GM21367 (cell line): ENCODE data around the gene ZNF548.
"Not testable (repeated sequence)": the region's sequence is repeated elsewhere in the genome, so short reads cannot be mapped to it uniquely, and the experiment has no call there.

ENCODE experiments used
- ATAC-seq: cut with Tn5 transposase; IDR thresholded peaks from one replicate; pipeline ENCODE4 v1.9.1; 2021; ENCODE audit not compliant: unreplicated experiment

Gene ZNF548

DNA sequence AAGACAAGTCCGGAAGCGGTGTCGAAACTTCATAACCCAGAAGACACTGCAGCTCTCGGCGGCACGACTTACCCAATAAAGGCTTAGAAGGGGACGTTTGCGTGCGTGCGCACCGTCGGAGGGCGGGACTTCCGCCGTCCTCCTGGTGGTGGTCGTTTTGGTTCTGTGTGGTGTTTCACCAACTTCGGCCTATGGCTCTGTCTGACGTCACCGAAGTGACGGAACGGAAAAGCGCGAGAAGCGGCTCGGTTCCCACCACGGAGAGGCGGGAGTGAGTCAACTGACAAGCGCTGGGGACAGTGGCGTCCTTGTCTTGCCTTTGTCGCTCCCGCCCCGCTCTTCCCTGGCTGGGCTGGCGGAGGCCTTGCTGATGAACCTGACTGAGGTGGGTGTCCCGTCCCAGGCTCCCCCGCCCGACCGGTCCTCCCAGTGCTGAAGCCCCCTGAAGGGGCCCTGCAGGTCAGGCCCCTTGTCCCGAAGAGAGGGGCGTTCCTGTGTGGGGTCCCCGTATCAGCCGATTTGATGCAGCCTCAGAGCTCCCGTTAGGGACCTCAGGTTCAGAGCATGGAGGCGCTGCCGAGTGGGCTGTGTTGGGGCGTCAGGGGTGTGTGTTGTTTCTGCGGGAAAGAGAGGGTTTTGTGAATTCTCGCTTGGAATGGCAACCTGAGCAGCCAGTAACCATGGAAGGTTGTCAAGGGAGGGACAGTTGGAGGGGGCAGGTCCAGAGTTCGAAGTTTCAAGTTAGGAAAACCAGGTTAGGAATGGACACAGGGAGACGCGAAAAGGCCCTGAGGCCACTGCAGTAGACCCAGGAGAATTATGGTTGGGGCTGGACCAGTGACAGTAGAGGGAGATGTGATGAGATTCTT is at the start of gene ZNF548:
Gene ZNF548 (plus strand): TSS at position 125 of the 869 bp plus-strand sequence. CDS start 246 bp downstream, at position 371.
- peak; percentile 95 for ATAC-seq

DNA sequence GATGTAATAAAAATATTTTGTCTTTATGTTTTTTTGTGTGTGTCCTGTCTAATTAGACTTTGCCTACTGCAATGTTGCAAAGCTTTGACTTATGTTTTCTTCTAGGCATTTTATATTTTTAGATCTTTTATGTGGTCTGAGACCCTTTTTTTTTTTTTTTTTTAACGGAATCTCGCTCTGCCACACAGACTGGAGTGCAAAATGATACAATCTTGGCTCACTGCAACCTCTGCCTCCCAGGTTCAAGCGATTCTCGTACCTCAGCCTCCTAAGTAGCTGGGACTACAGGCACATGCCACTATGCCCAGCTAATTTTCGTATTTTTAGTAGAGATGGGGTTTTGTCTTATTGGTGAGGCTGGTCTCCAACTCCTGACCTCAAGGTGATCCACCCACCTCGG is 47.1 kb upstream of the ZNF548 start:
- no peak for ATAC-seq

DNA sequence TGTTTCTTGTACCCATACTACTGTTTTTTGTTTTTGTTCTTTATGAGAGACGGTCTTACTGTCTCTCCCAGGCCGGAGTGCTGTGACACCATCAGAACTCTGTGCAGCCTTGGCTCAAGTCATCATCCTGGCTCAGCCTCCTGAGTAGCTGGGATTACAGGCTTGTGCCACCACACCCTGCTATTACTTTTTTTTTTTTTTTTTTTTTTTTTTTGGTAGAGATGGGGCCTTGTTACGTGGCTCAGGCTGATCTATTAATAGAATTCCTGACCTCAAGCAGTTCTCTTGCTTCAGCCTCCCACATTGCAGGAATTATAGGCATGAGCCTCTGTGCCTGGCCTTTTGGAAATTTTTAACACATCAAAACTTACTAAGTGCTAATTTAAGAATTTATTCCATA is 41.5 kb upstream of the ZNF548 start:
- no peak for ATAC-seq

DNA sequence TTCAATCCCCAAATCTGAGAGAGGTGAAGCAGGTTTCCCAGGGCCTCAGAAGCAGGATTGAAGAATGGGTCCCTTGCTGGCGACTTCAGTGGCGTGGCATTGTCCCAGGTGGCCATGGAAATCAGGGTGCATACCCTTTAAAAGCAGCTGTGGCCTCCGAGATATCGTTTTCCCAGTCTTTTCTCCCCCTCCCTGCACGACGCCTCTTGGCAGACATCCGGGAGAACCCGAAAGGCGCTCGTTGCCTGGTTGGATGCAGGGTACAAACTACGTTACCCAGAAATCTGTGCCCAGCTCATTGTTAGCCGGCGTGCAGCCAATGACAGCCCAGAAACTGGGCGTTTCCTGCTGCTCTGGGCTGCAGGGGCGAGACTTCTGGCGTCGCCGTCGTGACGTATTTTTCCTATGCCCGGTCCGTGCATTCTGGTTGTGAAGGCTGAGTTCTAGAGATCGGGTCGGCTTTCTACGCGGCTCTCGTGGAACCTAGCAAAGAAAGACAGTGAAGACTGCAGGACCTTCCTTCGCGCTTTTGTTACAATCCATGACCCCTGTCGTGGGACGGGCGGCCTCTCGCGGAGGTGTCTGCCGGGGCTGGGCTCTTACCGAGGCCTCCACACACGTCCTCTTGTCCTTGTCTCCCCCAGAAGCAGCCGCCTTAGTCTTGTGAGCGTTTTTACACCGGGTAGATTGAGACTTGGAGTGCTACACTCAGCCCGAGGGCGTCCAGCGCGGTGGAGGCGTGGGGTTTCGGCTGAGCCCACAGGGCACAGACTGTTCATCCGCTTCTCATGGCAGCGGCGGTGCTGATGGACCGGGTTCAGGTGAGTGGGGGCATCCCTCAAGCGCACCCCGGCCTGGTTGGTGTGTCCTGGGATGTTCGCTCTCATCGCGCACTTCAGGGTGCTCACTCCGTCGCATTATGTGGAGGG is 38.5 kb upstream of the ZNF548 start, which contains the start of gene ZNF304:
Gene ZNF304 (plus strand): TSS at position 395 of the 929 bp plus-strand sequence. CDS start 394 bp downstream, at position 789.
- ATAC-seq: peak; percentile 92

DNA sequence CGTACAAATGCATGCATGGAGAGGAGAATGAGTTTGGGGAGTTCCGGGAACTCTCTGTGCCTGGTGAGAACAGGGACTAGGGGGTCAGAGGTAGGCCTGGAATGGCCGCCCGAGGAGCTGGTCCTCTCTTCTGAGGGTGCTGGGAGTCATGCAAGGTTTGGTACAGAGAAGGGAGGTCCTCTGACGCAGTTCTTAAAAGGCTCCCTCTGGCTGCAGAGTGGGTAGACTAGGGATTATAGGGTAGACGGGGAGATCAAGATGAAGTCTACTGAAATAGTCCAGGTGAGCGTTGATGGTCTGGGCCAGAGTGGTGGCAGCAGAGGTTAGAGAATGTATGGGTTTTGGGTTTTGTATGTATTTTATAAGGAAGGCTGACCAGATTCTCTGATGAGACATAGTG is 37.8 kb upstream of the ZNF548 start:
- no peak for ATAC-seq

DNA sequence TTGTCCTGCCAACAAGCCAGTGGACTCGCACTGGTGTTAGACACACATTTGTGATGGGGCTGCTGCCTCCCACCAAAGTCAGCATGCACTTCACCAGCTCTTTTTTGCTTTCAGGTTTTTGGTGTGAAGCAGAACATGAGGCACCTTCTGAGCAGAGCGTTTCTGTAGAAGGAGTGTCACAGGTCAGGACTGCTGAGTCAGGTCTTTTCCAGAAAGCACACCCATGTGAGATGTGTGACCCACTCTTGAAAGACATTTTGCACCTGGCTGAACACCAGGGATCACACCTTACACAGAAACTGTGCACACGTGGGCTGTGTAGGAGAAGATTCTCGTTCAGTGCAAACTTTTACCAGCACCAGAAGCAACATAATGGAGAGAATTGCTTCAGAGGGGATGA is 33.7 kb upstream of the ZNF548 start:
- no peak for ATAC-seq

DNA sequence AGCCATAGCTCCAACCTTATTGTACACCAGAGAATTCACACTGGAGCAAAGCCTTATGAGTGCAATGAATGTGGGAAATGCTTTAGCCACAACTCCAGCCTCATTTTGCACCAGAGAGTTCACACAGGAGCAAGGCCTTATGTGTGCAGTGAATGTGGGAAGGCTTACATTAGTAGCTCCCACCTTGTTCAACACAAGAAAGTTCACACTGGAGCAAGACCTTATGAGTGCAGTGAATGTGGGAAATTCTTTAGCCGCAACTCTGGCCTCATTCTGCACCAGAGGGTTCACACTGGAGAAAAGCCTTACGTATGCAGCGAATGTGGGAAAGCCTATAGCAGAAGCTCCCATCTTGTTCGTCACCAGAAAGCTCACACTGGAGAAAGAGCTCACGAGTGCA is 32.2 kb upstream of the ZNF548 start:
- no peak for ATAC-seq

DNA sequence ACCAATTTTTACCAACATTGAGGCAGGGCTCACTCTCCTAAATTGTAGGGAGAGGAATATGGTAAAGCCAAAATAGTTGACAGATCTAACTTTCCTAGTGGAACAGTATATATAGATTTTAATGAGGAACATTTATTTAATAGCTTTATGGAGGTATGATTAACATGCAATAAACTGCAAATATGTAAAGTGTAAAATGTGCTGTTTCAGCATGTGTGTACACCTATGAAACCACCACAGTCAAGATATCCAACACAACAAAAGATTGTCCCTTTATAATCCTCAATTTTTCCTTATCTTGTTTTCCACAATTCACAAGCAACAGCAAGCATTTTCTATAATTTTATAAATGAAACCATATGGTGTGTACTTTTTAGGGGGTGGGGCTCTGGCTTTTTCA is 30.4 kb upstream of the ZNF548 start:
- no peak for ATAC-seq

DNA sequence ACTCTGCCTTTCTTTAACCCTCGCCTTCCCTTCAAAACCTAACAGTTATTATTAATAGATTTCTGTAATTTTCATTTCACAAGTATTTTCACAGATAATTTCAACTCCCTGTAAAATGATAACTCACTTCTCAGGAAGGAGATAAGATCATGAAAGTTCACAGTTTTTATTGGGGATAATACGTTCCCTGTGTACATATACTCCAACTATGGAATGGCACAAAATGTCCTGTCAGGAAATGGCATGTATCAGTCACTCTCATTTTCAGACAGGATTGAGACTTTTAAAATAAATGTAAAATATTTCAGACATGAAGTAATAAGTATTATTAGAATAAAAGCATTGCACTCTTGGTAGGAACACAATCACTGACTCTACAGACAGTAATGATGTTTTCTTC is 27.2 kb upstream of the ZNF548 start:
- no peak for ATAC-seq

DNA sequence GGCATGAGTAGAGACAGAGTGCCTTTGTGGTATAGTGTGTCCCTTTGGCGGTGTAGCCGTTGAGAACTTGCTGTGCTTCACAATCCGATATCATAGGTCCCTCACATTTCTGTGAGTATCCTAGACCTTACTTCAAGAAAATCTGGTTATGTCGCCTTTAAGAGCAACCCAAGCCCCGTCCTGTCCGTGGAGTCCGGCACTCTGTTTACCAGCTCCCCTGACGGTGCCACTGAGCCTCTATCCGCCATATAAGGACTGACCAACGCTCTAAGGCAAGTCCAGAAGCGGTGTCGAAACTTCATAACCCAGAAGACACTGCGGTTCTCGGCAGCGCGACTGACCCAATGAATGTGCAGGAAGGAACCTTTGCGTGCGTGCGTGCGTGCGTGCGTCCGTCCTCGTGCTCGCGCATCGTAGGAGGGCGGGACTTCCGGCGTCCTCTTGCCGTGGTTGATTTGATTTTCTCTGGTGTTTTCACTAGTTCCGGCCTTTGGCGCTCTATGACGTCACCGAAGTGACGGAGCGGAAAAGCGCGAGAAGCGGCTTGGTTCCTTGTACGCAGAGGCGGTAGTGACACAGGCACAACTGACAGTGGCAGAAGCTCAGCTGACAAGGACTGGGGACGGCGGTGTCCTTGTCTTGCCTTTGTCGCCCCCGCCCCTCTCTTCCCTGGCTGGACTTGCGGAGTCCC is 26.5 kb upstream of the ZNF548 start, which contains the start of the genes TRAPPC2B and ZNF547:
Gene TRAPPC2B (plus strand): TSS at position 555 of the 691 bp plus-strand sequence. CDS start 1,283 bp downstream, outside the sequence.
Gene ZNF547 (plus strand): TSS at position 555 of the 691 bp plus-strand sequence. CDS start 5,005 bp downstream, outside the sequence.
- peak; percentile 91 for ATAC-seq

DNA sequence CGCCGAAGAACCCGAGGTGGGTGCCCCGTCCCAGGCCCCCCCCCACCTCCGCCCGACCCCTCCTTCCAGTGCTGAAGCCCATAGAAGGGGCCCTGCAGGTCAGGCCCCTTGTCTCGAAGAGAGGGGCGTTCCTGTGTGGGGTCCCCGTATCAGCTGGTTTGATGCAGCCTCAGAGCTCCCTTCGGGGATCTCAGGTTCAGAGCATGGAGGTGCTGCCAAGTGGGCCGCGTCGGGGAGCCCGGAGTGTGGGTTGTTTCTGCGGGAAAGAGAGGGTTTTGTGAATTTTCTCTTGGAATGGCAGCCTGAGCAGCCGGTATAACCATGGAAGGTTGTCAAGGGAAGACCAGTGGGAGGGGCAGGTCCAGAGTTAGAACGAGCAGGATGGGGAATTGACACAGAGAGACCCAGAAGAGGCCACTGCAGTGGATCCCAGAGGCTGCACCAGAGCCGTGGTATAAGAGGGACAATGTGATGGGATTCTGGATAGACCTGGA is 25.9 kb upstream of the ZNF548 start:
- ATAC-seq: no peak

DNA sequence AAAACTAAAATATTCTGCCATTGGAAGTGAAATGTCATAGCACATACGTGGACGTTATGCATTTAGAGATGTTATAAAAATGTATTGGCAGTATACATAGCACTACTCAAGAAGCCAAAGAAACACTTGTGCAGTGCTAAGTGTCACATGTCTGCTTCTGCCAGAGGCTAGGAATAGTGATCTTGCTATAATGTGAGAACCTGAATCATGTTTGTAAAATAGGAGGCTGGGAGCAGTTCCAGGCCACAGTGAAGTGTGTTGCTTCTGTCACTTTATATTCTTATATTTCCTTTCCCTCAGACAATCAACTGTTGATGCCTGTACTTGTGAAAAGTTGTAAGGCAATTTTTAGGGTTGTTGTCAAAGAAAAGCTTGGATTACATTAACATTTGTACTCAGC is 22.9 kb upstream of the ZNF548 start:
- ATAC-seq: no peak

DNA sequence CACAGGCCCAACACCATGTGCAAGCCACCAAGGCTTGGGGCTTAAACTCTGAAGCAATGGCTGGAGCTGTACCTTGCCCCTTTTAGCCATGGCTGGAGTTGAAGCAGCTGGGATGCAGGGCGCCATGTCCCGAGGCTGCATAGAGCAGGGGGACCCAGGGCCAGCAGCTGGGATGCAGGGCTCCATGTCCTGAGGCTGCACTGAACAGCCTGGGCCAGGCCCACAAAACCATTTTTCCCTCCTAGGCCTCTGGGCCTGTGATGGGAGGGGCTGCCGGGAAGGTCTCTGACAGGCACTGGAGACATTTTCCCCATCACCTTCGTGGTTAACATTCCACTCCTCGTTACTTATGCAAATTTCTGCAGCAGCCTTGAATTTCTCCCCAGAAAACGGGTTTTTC is 15.5 kb upstream of the ZNF548 start:
- ATAC-seq: no peak

DNA sequence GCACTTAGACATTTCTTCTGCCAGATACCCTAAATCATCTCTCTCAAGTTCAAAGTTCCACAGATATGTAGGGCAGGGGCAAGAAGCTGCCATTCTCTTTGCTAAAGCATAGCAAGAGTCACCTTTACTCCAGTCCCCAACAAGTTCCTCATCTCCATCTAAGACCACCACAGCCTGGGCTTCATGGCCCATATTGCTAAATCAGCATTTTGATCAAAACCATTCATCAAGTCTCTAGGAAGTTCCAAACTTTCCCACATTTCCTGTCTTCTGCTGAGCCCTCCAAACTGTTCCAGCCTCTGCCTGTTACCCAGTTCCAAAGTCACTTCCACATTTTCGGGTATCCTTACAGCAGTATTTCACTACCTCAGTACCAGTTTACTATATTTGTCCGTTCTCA is 15.0 kb upstream of the ZNF548 start:
- not testable (repeated sequence) for ATAC-seq

DNA sequence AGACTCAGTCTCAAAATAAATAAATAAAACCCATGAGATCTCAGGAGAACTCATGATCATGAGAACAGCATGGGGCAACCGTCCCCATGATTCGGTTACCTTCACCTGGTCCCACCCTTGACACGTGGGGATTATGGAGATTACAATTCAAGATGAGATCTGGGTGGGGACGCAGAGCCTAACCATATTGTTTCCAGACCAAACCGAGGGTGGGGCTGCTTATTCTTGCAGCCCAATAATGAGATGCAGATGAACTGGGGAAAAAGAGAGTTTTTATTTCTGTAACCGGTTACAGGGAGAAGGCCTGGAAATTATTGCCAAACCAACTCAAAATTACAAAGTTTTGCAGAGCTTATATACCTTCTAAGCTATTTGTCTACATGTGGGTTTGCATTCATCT is 13.5 kb upstream of the ZNF548 start:
- no peak for ATAC-seq

DNA sequence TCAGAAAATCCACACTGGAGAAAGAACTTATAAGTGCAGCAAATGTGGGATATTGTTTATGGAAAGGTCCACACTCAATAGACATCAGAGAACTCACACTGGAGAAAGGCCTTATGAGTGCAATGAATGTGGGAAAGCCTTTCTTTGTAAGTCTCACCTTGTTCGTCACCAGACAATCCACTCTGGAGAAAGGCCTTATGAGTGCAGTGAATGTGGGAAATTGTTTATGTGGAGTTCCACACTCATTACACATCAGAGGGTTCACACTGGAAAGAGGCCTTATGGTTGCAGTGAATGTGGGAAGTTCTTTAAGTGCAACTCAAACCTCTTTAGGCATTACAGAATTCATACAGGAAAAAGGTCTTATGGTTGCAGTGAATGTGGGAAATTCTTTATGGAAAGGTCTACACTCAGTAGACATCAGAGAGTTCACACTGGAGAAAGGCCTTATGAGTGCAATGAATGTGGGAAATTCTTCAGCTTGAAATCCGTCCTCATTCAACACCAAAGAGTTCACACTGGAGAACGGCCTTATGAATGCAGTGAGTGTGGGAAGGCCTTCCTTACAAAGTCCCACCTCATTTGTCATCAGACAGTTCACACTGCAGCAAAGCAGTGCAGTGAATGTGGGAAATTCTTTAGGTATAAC is 12.0 kb upstream of the ZNF548 start:
- ATAC-seq: no peak

DNA sequence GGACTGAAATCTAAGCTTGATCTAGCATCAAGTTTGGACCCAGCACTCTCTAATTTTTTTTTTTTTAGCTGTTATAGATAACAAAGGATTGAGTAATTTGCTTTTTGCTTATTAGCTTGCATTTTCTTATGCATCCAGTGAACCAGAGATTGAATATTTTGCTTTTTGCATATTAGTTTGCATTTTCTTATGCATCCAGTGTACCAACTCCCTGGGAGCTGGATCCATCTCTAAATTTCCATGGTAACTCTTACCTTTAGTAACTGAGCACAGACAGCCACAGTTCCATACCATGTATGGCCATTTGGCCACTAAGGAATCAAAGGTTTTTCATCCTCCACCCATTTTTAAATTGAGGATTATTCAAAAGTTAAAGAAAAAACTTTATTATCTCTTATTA is 8.7 kb upstream of the ZNF548 start:
- ATAC-seq: no peak

DNA sequence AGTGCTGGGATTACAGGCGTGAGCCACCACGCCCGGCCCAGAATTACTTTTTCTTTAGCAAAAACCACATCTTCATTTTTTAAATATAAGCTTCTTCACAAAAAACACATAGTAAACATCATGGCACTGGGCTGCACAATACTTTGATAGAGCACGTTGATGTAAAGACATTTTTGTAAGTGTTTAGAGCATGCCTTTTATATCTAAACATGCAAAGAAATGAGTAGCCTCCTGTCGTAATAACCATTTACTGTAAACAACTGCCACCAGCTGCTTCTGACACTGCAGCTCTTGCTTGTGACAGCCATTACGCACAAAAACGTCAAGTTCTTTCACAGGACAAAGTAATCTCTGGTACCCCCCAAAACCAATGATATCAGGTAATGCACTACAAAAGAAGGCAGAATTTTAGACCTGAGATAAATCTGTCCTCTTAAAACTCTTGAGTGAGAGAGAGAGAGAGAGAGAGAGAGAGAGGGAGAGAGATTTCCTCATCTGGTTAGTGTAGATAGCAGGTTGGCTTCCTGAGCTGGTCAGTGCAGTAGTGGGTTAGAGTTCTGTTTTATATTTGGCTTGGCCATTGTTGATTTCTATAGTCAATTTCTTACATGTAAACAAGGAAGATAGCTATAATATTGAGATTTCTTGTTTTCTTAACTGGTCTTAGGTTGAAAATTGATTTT is 6.7 kb upstream of the ZNF548 start:
- ATAC-seq: no peak

DNA sequence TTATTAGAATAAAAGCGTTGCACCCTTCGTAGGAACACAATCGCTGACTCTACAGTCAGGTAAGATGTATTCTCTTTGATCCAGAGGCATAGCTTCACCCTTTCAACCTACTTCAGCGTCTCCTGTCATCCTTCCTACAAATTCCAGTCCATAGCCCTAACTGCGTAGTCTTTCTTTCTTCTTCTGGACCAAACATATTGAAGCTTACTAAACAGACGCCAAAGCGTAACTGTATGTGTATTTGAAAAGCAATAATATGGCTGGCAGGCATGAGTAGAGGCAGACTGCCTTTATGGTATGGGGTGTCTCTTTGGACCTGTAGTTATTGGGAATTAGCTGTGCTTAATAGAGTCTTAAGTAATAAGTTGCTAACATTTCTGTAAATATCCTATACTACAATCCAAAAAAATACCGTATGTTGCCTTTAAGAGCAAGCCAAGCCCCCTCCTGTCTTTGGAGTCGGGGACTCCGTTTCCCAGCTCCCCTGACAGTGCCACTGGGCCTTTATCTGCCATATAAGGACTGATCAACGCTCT is 392 bp upstream of the ZNF548 start:
- no peak for ATAC-seq
